Measurements from ENCODE around the gene DDAH1. TPM values are rescaled to one million over a fixed set of nuclear protein-coding genes. Genes with fewer than 3 reads are reported as not detected.

The DDAH1 gene
- total and polyA plus RNA-seq, 2 experiments from 2014 or later: 19.5 to 49.8 TPM

DNA sequence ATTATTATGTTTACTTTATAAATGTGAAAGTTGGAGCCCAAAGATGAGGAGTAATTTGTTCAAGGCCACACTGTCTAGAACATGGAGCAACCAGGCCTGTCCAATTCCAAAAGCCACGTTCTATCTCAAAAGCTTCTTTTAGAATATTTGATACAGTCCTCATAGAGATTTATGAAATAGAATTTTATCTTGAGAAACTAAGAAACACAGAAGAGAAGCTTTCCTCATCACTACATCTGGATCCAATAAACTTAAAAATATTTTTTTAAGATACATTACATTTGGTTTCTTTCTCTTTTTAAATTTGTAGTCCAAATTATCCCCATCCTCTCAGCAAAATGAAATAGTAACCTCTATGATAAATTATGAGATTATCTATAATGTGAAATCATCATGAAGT, 58.9 kb downstream of the DDAH1 start:
- H3K27ac ChIP-seq: no peak overlapping the region

GRCh38 chr1:85404408-85404807, 60.6 kb downstream of the DDAH1 start:
- Histone ChIP-seq H3K4me2 (no peak overlapping the region), H3K4me1 (ENCODE audit: insufficient read depth) (peaks cover 7% of the 10 kb centered on the region), H3K4me3 (no peak overlapping the region), H3K27ac (no peak overlapping the region), H4K20me1 (ENCODE audit: insufficient read depth, poor library complexity, severe bottlenecking) (no peaks in the 10 kb centered on the region), H3K79me2 (peaks cover 17% of the 10 kb centered on the region), H3K27me3 (no peaks in the 10 kb centered on the region), H3K9me2 (replicated peaks; ENCODE audit: insufficient read depth) (no peaks in the 10 kb centered on the region), H3K36me3 (replicated peaks; ENCODE audit: insufficient read depth, low read depth) (no peaks in the 10 kb centered on the region), H3K9me3 (ENCODE audit: low read depth) (no peaks in the 10 kb centered on the region), H2AFZ (no peak overlapping the region)
- no peak for DNase-seq (ENCODE audit: low spot score)
- TF ChIP-seq EZH2 (IDR thresholded peaks at IDR 0.05; ENCODE audit: borderline replicate concordance) (no peak), EZH2phosphoT487 (IDR thresholded peaks at IDR 0.05; ENCODE audit: low read depth, severe bottlenecking, unreplicated experiment) (no peak)
- TF ChIP-seq, protein P1, sequence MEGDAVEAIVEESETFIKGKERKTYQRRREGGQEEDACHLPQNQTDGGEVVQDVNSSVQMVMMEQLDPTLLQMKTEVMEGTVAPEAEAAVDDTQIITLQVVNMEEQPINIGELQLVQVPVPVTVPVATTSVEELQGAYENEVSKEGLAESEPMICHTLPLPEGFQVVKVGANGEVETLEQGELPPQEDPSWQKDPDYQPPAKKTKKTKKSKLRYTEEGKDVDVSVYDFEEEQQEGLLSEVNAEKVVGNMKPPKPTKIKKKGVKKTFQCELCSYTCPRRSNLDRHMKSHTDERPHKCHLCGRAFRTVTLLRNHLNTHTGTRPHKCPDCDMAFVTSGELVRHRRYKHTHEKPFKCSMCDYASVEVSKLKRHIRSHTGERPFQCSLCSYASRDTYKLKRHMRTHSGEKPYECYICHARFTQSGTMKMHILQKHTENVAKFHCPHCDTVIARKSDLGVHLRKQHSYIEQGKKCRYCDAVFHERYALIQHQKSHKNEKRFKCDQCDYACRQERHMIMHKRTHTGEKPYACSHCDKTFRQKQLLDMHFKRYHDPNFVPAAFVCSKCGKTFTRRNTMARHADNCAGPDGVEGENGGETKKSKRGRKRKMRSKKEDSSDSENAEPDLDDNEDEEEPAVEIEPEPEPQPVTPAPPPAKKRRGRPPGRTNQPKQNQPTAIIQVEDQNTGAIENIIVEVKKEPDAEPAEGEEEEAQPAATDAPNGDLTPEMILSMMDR (IDR thresholded peaks at IDR 0.05; ENCODE audit: poor library complexity): no peak
- 89% methylated on average over 5 of the region's 5 CpGs for WGBS (ENCODE audit: low lambda C conversion rate, missing lambda C conversion rate)

More for the DNA sequence above, 58.9 kb downstream of the DDAH1 start:
- Histone ChIP-seq H3K79me2 (peaks cover 24% of the 10 kb centered on the region), H3K4me3 (no peak overlapping the region), H4K20me1 (ENCODE audit: insufficient read depth, poor library complexity, severe bottlenecking) (no peaks in the 10 kb centered on the region), H3K4me2 (no peak overlapping the region), H3K4me1 (ENCODE audit: insufficient read depth) (peaks cover 7% of the 10 kb centered on the region), H3K36me3 (replicated peaks; ENCODE audit: insufficient read depth, low read depth) (no peaks in the 10 kb centered on the region), H2AFZ (no peak overlapping the region), H3K9me2 (replicated peaks; ENCODE audit: insufficient read depth) (no peaks in the 10 kb centered on the region), H3K27me3 (no peaks in the 10 kb centered on the region), H3K9me3 (ENCODE audit: low read depth) (no peaks in the 10 kb centered on the region)
- 97% methylated on average over 1 of the region's 1 CpG for WGBS (ENCODE audit: low lambda C conversion rate, missing lambda C conversion rate)
- TF ChIP-seq EZH2phosphoT487 (IDR thresholded peaks at IDR 0.05; ENCODE audit: low read depth, severe bottlenecking, unreplicated experiment) (no peak), EZH2 (IDR thresholded peaks at IDR 0.05; ENCODE audit: borderline replicate concordance) (no peak)
- TF ChIP-seq, protein P1 (IDR thresholded peaks at IDR 0.05; ENCODE audit: poor library complexity): no peak
- DNase-seq (ENCODE audit: low spot score): no peak

DNA sequence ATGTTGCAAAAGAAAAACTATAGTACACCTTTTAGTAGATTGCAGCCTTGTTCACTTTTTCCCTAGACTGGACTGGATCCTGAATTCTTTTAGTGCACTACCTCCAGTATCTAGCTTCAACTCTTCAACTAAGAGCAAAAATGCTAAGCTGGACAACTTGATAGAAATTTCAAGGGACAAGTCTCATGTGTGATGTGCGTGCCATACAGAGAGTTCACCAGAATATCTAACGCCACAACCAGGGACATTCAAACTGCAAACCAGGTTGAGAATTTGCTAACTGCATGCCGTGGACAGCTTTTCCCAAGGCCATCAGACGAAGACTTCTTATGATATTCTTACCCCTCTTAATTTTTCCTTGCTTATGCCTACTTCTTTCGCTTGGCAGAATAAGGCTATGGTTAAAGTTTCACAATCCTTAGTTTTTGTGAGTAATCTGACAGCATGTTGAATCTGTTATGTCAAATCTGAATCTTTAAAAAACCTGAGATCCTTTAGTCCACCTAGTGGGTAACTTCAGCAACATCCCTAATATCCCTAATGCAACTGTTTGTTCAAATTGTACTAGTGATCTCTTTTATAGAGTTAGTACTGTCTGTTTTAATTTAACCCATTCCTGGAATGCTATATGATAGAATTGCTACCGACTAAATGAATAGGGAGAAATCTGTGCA, 66.4 kb downstream of the DDAH1 start:
- 96% methylated on average over 6 of the region's 6 CpGs for WGBS (ENCODE audit: low lambda C conversion rate, missing lambda C conversion rate)
- no peak overlapping the region for H3K4me3 ChIP-seq
- no peak for DNase-seq (ENCODE audit: low spot score)
- TF ChIP-seq EZH2 (IDR thresholded peaks at IDR 0.05; ENCODE audit: borderline replicate concordance) (no peak), EZH2phosphoT487 (IDR thresholded peaks at IDR 0.05; ENCODE audit: low read depth, severe bottlenecking, unreplicated experiment) (no peak)
- TF ChIP-seq, protein P1 (IDR thresholded peaks at IDR 0.05; ENCODE audit: poor library complexity): peak; percentile 23
- no peaks in the 10 kb centered on the region for H4K20me1 ChIP-seq (ENCODE audit: insufficient read depth, poor library complexity, severe bottlenecking)
- H3K4me2 ChIP-seq: no peak overlapping the region
- no peaks in the 10 kb centered on the region for H3K27me3 ChIP-seq
- H3K79me2 ChIP-seq: peaks cover 3% of the 10 kb centered on the region
- H3K4me1 ChIP-seq (ENCODE audit: insufficient read depth): no peaks in the 10 kb centered on the region
- no peak overlapping the region for H2AFZ ChIP-seq
- H3K27ac ChIP-seq: no peak overlapping the region
- no peaks in the 10 kb centered on the region for H3K36me3 ChIP-seq (replicated peaks; ENCODE audit: insufficient read depth, low read depth)
- H3K9me3 ChIP-seq (ENCODE audit: low read depth): no peaks in the 10 kb centered on the region
- no peaks in the 10 kb centered on the region for H3K9me2 ChIP-seq (replicated peaks; ENCODE audit: insufficient read depth)
